ENCODE results near the gene NPAS3. TPM values are rescaled to one million over a fixed set of nuclear protein-coding genes. Genes with fewer than 3 reads are reported as not detected.

The NPAS3 gene
- total and polyA plus RNA-seq, 2 of the 8 experiments (the other 6 are each of a cell fraction or from before 2014, with no cell fraction given) = 0.11 to 0.60 TPM

GRCh38 chr14:33814010-33814409, 875.3 kb downstream of the NPAS3 start:
- H2BK120ac ChIP-seq (replicated peaks; ENCODE audit: low read depth, low read length) = no peak overlapping the region
- H3K27ac ChIP-seq (ENCODE audit: low read depth, low read length) = no peak overlapping the region
- ChIA-PET CTCF (ENCODE audit: partially characterized antibody) (no interaction called here), POLR2A (ENCODE audit: partially characterized antibody) (no interaction called here)
- H3K79me2 ChIP-seq (ENCODE audit: control insufficient read depth in 1 of 2, insufficient read depth in 2 of 2, low read length in 2 of 2) = no peaks in the 10 kb centered on the region
- H2BK20ac ChIP-seq (ENCODE audit: low read length) = no peak overlapping the region
- H3K4ac ChIP-seq (replicated peaks; ENCODE audit: insufficient read length, low read depth, low read length) = no peak overlapping the region
- peaks cover 2% of the 10 kb centered on the region; the same call in 1 of the 2 replicates for H3K23me2 ChIP-seq (ENCODE audit: low read depth, low read length)
- TF ChIP-seq YY1 (IDR thresholded peaks at IDR 0.05; ENCODE audit: low read depth, low read length) = no peak
- TF ChIP-seq, protein P1, sequence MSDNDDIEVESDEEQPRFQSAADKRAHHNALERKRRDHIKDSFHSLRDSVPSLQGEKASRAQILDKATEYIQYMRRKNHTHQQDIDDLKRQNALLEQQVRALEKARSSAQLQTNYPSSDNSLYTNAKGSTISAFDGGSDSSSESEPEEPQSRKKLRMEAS (IDR thresholded peaks at IDR 0.05) = no peak
- no peak for TF ChIP-seq KDM5A (IDR thresholded peaks at IDR 0.05; ENCODE audit: low read length)
- no peaks in the 10 kb centered on the region for H3K79me1 ChIP-seq (ENCODE audit: low read depth, low read length)
- H3K18ac ChIP-seq (ENCODE audit: extremely low read depth, low read length) = no peak overlapping the region
- no peak overlapping the region for H2BK12ac ChIP-seq (ENCODE audit: low read depth, low read length)
- no peak overlapping the region for H2AK5ac ChIP-seq (ENCODE audit: low read depth, low read length)
- no peaks in the 10 kb centered on the region; a peak in 1 of 7 replicates for H3K27me3 ChIP-seq (replicated peaks in 1 of 4; ENCODE audit: control insufficient read depth in 3 of 4, extremely low read depth in 1 of 4, insufficient read depth in 3 of 4, low read length in 3 of 4)
- no peak overlapping the region for H3K9ac ChIP-seq (replicated peaks in 1 of 4; ENCODE audit: extremely low read depth in 1 of 4, low read depth in 3 of 4, low read length in 3 of 4)
- H3K56ac ChIP-seq (replicated peaks; ENCODE audit: insufficient read length, low read depth, low read length) = no peak overlapping the region
- H2BK15ac ChIP-seq (ENCODE audit: low read length) = no peak overlapping the region
- 80% methylated on average over 2 of the region's 2 CpGs; no CpG with 5 or more reads in 1 of the 2 experiments for WGBS, 2 experiments (ENCODE audit: extremely low coverage in 1 of 2, insufficient coverage in 1 of 2, insufficient read length in 1 of 2, insufficient replicate concordance in 2 of 2, low coverage in 1 of 2, low lambda C conversion rate in 2 of 2, missing lambda C conversion rate in 1 of 2)
- H3K4me1 ChIP-seq (replicated peaks in 1 of 4; ENCODE audit: control insufficient read depth in 3 of 4, insufficient read depth in 4 of 4, low read length in 3 of 4) = no peaks in the 10 kb centered on the region
- DNase-seq (ENCODE audit: low read depth in 1 of 2, low spot score in 2 of 2) (no peak), FAIRE-seq (no peak)
- H3K9me3 ChIP-seq (ENCODE audit: insufficient read depth in 2 of 2, low read depth in 1 of 2, low read length in 1 of 2) = no peaks in the 10 kb centered on the region
- H3K4me2 ChIP-seq (ENCODE audit: insufficient read depth in 1 of 2, low read depth in 2 of 2, low read length in 2 of 2) = no peak overlapping the region
- H4K20me1 ChIP-seq (replicated peaks in 1 of 2; ENCODE audit: control insufficient read depth in 1 of 2, insufficient read depth in 2 of 2, low read length in 2 of 2) = no peaks in the 10 kb centered on the region
- H3K14ac ChIP-seq (ENCODE audit: insufficient read length) = no peak overlapping the region
- H2AFZ ChIP-seq (ENCODE audit: low read length) = no peak overlapping the region
- H3K36me3 ChIP-seq (ENCODE audit: control insufficient read depth in 2 of 4, insufficient read depth in 4 of 4, low read length in 3 of 4) = no peaks in the 10 kb centered on the region
- H3K23ac ChIP-seq (ENCODE audit: insufficient read length) = no peak overlapping the region
- no peak overlapping the region for H3K4me3 ChIP-seq (ENCODE audit: extremely low read depth in 1 of 4, insufficient read depth in 2 of 4, low read depth in 3 of 4, low read length in 4 of 4)
- no peak overlapping the region for H4K8ac ChIP-seq (ENCODE audit: extremely low read depth, insufficient read depth, low read length)
- no peak overlapping the region for H4K5ac ChIP-seq (ENCODE audit: insufficient read length, low read depth, low read length)
- no peak overlapping the region for H2BK5ac ChIP-seq (ENCODE audit: low read depth, low read length)
- H4K91ac ChIP-seq (replicated peaks; ENCODE audit: insufficient read length, low read length) = no peak overlapping the region

Data from H1 (cell line).